Lower leg skin (tissue), 4 donors: ENCODE results near the gene RAB27B. TPM values are rescaled to one million over a fixed set of nuclear protein-coding genes. Genes with fewer than 3 reads are reported as not detected.

ENCODE experiments used
- DNase-seq, 2 donors: peaks; one replicate each; pipeline ENCODE4 v3.0.0-alpha.2; 2019; ENCODE audit warnings: low spot score in 2 of 2
- H3K4me3 ChIP-seq: fragments of 200-600 bp; sonication (generic); 2 replicates; pipeline ENCODE4 v1.5.1; 2017; ENCODE audit warnings: mild to moderate bottlenecking, low read depth; ENCODE audit not compliant: poor library complexity, severe bottlenecking
- POLR2A ChIP-seq, 2 donors: fragments of 450-650 bp; IDR thresholded peaks; one replicate each; pipeline ENCODE4 v1.6.1; 2016 to 2017; ENCODE audit warnings: antibody characterized with exemption in 2 of 2, mild to moderate bottlenecking in 1 of 2, moderate library complexity in 1 of 2
- WGBS, 2 donors: methylation state at CpG; one replicate each; pipeline ENCODE4 v1.1.5; 2018; 5-methylcytosine and 5-hydroxymethylcytosine counted together
- intact Hi-C: fragments of 100-400 bp; cut with DNase I; formaldehyde crosslinking; loops from one replicate; pipeline ENCODE4 v1.15.0; 2023; ENCODE audit warnings: low total_unique reads
- total RNA-seq, 4 donors: library from RNA; depleted of rRNA; stranded (reverse); fragments of >200 nt; gene quantifications; one replicate each; pipeline ENCODE4 v1.1.0, GENCODE V29; 2016
- TF ChIP-seq, protein P1 (sequence below), 3 donors: fragments of 450-650 bp; IDR thresholded peaks; one replicate each; pipeline ENCODE4 v1.5.1; 2016; ENCODE audit warnings: antibody characterized with exemption in 3 of 3, mild to moderate bottlenecking in 3 of 3, moderate library complexity in 2 of 3

Gene RAB27B
- total RNA-seq, 4 donors from 2014 or later, result 22.6 to 34.8 (median 27.2) TPM

- WGBS, 2 donors, result 44 to 49% methylated on average over 2 of the region's 2 CpGs
- peak in 1 of 2 donors; percentile 32 for DNase-seq
- TF ChIP-seq, protein P1, sequence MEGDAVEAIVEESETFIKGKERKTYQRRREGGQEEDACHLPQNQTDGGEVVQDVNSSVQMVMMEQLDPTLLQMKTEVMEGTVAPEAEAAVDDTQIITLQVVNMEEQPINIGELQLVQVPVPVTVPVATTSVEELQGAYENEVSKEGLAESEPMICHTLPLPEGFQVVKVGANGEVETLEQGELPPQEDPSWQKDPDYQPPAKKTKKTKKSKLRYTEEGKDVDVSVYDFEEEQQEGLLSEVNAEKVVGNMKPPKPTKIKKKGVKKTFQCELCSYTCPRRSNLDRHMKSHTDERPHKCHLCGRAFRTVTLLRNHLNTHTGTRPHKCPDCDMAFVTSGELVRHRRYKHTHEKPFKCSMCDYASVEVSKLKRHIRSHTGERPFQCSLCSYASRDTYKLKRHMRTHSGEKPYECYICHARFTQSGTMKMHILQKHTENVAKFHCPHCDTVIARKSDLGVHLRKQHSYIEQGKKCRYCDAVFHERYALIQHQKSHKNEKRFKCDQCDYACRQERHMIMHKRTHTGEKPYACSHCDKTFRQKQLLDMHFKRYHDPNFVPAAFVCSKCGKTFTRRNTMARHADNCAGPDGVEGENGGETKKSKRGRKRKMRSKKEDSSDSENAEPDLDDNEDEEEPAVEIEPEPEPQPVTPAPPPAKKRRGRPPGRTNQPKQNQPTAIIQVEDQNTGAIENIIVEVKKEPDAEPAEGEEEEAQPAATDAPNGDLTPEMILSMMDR (IDR thresholded peaks at IDR 0.05), result no peak
- TF ChIP-seq POLR2A (IDR thresholded peaks at IDR 0.05), result no peak
- intact Hi-C loops, result no loop called here
- H3K4me3 ChIP-seq, result no peak overlapping the region
Measured at GRCh38 chr18:54873884-54874255, 45.6 kb downstream of the RAB27B start.

- no peak for DNase-seq
- intact Hi-C loops, result no loop called here
- no peak overlapping the region for H3K4me3 ChIP-seq
- WGBS, 2 donors, result 78 to 80% methylated on average over 3 of the region's 3 CpGs
- TF ChIP-seq POLR2A (IDR thresholded peaks at IDR 0.05), result no peak
- TF ChIP-seq, protein P1 (IDR thresholded peaks at IDR 0.05), result no peak
Measured at GRCh38 chr18:54875063-54875462, 46.8 kb downstream of the RAB27B start.

DNA sequence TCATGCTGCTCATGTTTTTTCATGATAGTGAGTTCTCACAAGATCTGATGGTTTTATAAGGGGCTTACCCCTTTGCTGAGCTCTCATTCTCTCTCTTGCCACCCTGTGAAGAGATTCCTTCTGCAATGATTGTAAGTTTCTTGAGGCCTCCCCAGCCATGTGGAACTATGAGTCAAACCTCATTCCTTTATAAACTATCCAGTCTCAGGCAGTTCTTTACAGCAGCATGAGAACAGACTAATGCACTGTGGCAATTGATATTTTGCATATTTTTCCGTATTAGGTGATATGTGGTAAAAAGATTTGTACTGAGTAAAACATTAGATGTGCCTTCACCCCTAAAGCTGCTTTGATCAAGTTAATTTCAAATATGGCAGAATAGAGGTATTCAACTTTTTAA lies 48.8 kb downstream of the RAB27B start:
- intact Hi-C loops, result no loop called here
- no peak overlapping the region for H3K4me3 ChIP-seq
- TF ChIP-seq POLR2A (IDR thresholded peaks at IDR 0.05), result no peak
- TF ChIP-seq, protein P1 (IDR thresholded peaks at IDR 0.05), result no peak
- no peak for DNase-seq
- 93 to 96% methylated on average over 1 of the region's 1 CpG for WGBS, 2 donors

GRCh38 chr18:54878159-54878622 lies 49.9 kb downstream of the RAB27B start:
- DNase-seq, result no peak
- TF ChIP-seq, protein P1 (IDR thresholded peaks at IDR 0.05), result no peak
- TF ChIP-seq POLR2A (IDR thresholded peaks at IDR 0.05), result no peak
- H3K4me3 ChIP-seq, result no peak overlapping the region
- 85 to 88% methylated on average over 2 of the region's 2 CpGs for WGBS, 2 donors
- intact Hi-C loops, result no loop called here

- intact Hi-C loops, result no loop called here
- DNase-seq, result no peak
- H3K4me3 ChIP-seq, result no peak overlapping the region
- TF ChIP-seq, protein P1 (IDR thresholded peaks at IDR 0.05), result no peak
- TF ChIP-seq POLR2A (IDR thresholded peaks at IDR 0.05), result no peak
- 79 to 83% methylated on average over 3 of the region's 3 CpGs for WGBS, 2 donors
Measured at GRCh38 chr18:54878659-54879358, 50.5 kb downstream of the RAB27B start.

GRCh38 chr18:54879691-54880090 lies 51.4 kb downstream of the RAB27B start:
- WGBS, 2 donors, result 47 to 57% methylated on average over 4 of the region's 4 CpGs
- no peak for TF ChIP-seq POLR2A (IDR thresholded peaks at IDR 0.05)
- TF ChIP-seq, protein P1 (IDR thresholded peaks at IDR 0.05), result no peak
- DNase-seq, result no peak
- intact Hi-C loops, result no loop called here
- no peak overlapping the region for H3K4me3 ChIP-seq
